HG03139 (cell line): ENCODE measurements around the gene EGR2.

Experiments
- ATAC-seq: cut with Tn5 transposase; IDR thresholded peaks from one replicate; pipeline ENCODE4 v1.9.1; 2021; ENCODE audit not compliant: unreplicated experiment

The EGR2 gene

DNA sequence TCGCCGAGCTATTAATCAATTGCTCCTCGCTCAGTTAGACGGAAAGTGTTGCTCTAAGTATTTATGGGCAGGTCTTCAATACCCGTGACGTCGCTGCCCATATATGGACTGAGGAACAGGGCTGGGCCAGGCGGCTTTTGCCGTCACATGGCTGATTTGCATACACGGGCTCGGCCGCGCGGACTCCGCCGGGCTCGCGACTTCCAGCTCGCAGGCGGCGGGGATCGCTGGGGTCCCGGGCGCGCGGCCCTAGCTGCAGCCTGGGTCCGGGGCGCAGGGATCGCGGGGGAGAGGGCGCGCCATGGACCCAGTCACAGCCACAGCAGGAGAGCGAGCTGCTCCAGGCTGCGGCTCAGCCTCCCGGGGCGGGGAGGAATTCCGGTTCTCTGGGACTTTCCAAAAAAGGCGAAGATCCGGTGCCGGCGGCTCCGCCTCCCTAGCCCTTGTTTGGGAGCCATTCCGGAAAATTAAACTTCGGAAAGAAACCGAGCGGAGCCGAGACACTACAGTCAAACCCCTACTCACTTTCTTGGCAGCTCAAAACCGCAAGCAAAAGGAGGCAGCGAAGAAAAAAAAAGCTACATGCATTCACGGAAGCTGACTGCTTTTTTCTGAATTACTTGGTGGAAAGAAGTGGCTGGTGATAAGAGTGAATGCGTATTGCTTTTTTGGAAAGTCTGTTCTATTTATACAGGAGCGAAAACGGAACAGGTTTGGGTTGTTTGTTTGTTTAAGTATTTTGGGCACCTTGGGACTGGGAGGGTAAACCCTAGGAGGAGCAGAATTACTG lies at the start of gene EGR2:
EGR2 (minus strand) TSS at position 36 of the 790 bp plus-strand sequence. CDS start 337 bp downstream, outside the sequence.
- ATAC-seq = peak; percentile 70

DNA sequence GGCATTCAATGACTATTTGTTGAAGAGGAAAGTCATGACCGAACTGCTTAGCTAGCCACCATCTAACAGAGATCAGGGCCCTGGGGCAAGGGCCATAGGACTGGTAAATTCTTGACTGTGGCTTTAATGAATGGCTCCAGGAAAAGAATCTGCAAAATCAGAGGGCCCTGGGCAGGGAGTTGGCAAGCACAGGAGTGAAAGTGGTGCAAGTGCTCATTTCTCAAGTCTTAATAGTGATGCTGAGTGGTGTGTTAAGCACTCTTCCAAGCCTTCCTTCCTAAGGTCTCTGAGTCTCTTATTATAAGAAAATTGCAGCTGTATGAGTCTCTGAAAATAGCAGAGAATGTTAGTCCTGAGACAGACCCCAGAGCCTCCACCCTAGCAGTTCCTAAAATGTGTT lies 46.3 kb upstream of the EGR2 start:
- no peak for ATAC-seq

DNA sequence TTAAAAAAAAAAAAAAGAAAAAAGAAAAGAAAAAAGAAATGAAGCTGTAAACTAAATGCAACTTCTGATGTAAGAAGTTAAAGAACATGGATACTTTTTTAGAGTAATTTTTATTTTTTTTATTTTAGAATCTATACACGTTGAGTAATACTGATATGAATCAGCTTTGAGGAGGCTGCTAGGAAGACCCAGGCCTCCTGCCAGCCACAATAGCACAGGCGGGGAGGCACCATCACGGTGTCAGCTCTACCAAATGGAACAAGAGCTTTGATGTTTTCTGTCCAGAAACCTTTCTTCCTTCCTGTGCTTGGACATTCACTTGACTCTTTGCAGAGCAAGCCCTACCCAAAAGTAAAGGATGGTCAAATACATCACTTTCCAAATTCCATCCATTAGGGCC lies 45.3 kb upstream of the EGR2 start:
- ATAC-seq = no peak

DNA sequence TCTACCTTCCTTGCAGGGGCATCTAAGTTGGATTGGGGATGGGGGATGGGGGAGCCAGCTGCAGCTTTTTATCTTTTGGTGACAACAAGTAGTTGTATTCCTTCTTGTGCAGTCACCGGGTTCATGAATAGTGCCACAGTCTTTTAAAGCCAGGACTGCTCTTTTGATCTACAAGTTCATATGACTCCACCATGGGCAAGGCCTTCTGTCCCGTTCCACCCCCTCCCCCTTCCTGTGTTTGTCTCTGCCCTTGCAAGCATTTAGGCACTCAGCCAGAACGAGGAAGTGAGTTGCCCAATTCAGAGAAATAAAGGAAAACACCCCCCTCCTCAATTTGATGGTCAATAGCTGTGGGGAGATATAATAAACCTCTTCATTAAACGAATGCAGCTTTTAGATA lies 44.8 kb upstream of the EGR2 start:
- no peak for ATAC-seq

DNA sequence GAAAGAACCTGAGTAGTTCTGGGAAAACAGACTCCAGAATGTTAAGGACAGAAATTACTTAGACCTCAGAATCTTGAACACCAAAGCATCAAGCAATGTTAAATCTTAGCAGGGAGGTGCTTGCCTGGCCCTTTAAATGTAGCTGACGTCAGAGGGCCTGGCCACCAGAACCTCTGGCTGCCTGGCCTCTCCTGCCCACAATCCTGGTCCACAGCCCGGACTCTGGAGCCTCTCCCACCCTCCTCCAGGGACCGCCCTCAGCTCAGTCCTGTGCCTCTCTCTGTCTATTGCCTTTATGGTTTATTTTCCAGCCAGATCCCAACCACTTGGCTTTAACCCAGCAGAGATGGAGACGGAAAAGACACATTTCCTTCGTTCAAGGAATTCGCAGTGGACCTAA lies 42.2 kb upstream of the EGR2 start:
- ATAC-seq = no peak

DNA sequence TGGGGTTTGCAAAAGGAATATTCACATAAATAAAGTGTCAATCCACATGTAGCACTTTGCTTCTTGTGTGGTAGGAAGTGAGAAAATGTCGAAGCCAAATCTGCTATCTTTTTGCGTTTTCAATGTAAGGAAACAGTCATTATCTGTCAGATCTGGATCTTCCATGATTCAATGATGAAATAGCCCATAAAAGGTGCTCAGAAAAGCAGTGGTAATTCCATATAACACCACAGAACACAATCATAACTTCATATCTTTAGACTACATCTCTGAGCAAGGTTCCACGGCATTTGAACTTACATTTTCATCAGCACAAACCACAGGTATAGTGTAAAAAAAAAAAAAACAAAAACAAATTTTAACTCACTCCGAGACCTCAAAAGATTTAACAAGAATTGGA lies 39.9 kb upstream of the EGR2 start:
- ATAC-seq = no peak

DNA sequence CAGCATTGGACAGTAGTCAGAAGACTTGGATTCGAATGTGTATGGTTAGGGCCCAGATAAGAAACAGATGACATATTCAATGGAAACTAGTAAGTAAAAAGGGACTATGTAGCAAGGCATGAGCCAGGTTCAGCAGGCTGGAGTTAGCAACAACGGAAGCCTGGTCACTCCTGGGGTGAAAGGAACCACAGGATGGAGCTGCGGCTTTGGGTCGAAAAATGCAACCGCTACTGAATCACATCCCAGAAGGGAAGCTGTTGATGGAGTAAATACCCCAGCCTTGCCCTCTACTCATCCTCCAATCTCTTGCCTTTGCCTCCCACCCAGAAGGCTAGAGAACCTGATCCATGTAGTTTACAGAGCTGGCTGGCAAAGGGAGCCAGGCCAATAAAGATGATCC lies 37.5 kb upstream of the EGR2 start:
- no peak for ATAC-seq

DNA sequence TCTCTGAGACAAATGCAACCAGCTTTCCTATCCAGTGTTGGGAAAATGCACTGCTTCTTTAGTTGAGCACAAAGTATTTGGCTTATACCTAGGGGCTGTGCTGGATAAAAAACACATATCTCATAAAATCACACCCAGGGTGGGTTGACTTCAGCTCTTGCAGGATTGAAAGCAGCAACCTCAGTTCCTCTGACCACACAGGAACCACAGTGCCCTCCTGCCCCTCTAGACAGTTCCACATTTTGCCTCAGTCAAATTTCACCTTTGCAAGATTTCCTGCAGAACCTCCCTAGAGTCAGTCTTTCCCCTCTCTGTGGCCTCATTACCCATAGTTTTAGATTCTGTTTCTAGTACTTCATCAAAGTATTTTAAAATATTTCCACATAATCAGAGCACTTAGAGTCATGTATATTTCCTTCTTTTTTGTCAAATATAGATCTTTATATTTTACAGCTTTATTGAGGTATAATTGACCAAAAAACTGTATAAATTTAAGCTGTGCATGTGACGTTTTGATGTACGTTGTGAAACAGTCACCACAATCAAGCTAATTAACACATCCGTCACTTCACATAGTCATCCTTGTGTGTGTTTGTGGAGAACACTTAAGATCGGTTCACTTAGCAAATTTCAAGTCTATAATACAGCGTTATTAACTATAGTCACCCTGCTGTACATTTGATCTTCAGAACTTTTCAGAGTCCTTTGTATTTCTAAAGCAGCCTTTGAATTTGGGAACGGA lies 37.0 kb upstream of the EGR2 start:
- peak; percentile 70 for ATAC-seq

DNA sequence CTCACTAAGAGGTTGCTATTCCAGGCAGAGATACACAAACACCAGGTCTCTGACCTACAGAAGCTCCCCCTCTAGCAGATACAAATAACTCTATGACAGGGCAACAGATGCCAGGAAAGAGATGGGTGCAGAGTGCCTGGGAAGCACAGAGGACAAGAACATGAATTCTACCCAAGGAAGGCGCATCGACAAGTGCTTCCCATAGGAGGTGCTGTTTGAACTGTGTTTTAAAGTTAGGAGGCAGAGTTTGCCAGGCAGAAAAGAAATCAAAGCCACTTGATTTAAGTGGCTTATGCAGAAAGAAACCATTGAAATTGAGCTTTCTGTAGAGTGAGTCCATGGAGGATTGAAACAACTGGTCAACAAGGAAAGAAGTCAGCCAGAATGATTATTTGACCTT lies 35.3 kb upstream of the EGR2 start:
- no peak for ATAC-seq

DNA sequence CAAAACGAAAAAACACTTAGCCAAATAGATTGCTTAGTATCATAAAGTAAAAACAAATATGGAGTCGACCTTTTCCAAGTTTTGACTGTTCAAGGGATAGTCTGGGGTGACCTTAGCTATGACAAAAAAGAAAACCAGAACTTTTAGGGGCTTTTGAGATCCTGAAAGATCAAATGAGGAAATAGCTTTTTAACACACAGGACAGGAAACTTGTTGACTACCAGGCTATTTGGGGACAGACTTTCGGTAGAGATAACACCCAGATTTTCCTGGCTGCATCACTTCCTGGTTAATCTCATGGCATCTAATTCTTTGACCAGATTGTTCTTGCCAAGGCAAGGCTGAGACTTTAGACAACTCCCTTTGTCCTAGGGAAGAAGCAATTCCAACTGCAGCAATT lies 34.5 kb upstream of the EGR2 start:
- no peak for ATAC-seq

DNA sequence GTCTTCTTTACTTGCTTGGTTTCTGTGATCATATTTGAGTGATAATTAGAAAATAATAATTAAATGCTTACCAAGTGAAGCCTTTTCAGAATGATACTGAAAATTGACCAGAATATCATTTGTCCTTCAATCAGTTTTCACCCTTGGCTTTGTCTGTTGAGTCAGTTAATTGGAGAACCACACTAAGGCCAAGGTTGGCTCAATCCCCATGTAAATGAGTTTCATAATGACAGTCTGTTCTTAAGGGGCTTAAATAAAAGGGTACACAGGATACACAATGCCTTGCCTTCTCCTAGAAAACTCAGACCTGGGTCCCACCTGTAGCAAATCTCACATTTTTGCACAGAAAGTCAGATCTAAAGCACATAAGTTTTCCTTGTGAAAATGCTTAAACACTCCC lies 31.3 kb upstream of the EGR2 start:
- no peak for ATAC-seq

DNA sequence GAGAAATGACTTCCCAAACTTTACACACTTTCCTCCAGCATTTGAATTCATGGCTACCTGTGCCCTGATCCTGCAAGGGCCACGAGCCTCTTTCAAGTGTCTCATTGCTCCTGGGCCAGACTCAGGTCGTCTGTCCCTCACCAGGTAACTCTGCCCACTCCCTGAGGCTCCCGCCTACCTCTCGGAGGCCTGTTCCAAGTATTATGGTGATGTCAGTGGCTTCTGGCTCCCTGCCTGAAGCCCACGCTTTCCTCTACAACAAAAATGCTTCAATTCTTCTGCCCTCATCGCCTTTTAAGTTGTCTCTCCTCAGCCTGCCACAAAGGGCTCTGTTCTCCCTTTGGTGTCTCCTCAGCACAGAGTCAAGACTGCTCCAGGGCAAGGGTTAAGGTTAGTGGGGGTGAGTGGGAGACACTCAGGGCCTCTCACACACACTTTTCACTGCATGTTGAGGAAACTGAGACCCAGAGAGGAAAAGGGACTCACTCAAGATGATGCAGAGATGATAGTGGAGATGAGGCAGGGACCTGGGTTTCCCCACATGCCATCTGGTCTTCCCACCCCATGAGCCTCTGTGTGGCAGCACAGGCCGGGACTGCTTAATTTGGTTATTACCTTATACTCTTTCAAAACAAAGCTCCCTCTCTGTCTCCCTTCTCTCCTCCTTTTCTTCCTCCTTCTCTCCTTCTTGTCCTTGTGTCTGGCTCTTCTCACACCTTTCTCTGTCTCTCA lies 28.3 kb upstream of the EGR2 start:
- no peak for ATAC-seq

DNA sequence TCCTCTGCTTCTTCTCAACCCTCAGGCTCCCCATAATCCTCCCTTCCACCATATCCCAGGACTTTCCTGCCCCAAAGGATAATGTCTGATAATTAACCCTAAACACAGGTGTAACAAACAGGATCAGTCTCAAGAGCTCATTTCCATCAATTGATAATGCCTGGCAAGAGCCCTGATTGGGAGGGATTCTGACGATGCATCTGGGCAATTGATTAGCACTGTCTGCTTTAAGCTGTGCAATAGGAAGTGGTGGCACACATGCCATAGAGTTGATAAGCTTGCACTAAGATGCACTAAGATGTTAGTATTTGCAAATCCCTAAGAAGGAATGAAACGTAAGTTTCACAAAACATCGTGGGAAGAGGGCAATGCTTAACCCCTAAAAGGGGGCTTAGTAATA lies 27.4 kb upstream of the EGR2 start:
- ATAC-seq = no peak

DNA sequence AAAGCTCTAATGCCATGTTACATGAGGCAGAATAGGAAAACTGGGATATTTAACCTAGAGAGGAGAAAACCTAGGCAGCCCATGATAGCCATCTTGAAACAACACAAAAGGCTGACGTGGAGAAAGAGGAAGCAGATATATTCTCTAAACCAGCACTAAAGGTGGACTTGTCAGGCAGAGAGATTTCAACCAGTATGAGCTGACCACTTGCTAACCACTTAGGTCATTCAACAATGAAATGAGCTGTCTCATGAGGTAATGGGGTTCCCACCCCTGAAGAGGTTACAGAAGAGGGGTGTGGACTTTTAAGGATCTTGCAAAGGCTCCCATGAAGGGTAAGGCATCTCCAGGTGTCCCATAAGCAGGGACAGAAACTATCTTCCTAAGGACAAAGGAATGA lies 26.8 kb upstream of the EGR2 start:
- no peak for ATAC-seq

DNA sequence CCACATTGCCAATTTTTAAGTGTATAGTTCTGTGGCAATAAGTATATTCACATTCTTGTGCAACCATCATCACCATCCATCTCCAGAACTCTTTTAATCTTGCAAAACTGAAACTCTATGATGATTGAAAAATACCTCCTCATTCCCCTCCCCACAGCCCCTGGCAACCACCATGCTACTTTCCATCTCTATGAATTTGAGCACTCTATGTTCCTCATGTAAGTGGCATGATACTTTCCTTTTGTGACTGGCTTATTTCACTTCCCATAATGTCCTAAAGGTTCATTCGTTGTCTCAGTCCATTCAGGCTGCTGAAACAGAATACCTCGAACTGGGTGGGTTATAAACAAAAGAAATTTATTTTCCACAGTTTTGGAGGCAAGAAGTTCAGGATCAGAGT lies 23.4 kb upstream of the EGR2 start:
- ATAC-seq = no peak

DNA sequence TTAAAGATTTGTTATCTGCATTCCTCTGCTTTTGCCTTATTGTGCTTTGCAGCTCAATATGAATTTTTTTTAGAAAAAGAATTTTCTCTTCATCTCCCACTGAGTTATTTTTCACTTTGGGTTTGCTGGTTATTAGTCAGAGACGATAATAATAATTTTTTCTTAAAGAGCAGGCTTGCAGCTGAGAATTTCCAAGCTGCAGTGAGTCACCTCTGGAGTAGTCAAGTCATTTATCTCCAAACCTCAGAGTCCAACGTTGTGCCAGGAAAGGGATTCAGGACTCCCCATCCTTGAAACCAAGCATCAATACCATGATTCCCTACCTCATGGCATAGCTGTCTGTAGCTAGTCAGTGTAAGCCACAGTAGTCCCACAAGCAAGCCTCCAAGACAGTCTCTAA lies 15.2 kb upstream of the EGR2 start:
- ATAC-seq = no peak

DNA sequence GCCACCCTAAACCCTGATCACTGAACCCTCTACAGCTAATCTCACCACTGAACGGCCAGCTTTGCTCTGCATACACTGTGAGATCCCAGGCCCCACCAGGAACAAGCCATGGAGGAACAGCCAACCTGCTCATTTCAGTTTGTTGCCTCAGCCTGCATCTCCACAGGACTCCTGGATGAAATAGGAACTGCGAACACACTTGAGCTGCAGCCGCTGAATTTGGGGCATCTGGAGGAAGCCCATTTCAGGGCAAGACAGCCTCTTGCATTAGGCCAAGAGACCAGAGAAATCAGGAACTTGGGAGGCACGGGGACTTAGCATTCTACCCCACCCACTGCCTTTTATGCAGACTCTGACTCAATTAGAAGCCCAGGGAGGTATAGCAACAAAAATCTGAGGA lies 14.5 kb upstream of the EGR2 start:
- ATAC-seq = no peak

DNA sequence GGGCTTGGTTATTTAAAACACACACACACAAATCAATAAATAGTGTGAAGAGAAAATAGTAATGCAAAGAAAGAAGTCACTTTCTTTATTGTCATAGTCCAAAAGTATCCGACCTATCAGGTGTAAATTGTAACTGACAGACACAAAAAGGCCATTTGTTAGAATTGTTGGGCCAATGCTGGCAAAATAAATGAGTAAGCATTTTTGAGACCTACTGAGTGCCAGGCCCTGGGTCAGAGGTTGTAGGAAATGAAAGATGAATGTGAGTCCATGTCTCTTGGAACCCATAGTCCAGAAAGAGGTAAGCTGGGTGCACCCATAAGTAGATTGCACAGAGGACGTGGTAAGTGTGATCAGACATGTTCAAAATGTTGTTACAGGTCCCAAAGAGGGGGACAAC lies 13.5 kb upstream of the EGR2 start:
- no peak for ATAC-seq

DNA sequence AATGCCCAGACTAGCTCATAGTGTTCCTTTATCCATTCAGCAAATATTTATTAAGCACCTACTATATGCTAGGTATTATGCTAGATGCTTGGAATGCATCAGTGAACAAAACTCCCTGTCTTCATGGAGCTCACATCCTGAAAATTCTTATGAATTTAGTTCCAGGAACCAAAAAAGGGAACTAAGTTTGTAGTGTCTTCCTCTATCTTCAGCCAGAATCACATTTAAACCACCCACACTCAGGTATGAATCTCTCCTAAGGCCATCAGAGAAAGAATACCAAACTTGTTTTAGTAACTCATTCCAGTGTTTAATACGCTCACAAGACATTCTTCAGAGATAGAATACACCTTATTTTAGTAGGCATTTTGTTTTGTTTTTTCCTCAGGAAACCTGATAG lies 10.1 kb upstream of the EGR2 start:
- ATAC-seq = no peak

DNA sequence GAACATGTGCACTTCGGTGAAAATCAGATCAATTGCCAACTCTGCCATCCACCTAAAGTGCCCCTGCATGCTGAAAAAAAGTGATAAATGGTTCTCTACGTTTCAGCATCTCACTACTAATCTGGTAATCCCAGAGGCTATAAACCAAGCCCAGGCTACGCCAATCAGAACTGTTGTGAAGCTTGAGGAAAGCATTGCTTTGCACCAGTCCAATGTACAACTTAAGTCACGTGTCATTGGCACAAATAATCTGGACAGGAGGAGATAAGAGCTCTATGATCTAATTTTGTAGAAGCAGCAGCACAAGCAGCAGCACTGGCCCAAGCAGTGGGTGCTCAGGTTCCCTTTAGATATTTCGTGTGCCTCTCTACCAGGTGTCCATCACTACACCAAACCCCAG lies 4.4 kb upstream of the EGR2 start:
- ATAC-seq = no peak

DNA sequence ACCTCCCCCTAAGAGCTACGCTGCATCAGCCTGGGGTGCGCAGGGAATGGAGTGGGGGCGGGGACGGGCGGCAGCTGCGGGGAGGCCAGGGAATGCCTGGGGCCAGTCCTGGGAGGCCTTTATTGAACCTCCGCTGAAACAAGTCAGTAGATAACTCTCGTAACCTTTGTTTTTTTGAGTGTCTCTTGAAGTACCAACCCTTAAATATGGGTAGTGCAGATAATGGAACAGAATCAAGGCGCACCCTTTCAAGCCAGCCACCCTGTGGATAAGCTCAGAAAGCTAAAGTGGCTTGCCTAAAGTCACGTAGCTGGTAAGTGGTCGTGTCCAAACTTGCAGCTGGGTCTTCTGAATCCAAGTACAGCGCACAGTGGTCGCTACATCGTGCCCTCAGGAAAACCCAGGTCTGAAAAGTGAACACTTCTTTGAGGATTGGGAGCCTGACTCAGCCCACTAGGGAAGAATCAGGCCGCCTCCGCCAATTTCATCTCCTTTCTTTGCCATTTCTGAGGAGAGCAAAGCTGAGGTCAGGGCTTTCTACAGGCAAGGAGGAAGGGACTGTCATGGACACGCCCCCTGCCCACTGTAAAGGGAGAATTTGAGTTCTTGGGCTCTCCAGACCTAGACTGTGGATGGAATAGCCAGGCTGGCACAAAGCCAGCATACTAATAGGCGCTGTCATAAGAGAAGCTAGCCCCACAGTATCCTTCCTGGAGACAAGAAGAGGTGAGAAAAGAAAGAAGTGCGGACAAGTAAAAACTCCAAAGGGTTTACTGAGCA lies 3.2 kb upstream of the EGR2 start:
- ATAC-seq = no peak
